IPS-11a (cell line): ENCODE data around the gene MED19.
"Not testable (repeated sequence)": the region's sequence is repeated elsewhere in the genome, so short reads cannot be mapped to it uniquely, and the experiment has no call there.

Experiments
- H3K4me3 ChIP-seq: one replicate; pipeline ENCODE4 v1.5.1; 2013; ENCODE audit warnings: low read depth, low read length, control low read depth

MED19 gene, protein sequence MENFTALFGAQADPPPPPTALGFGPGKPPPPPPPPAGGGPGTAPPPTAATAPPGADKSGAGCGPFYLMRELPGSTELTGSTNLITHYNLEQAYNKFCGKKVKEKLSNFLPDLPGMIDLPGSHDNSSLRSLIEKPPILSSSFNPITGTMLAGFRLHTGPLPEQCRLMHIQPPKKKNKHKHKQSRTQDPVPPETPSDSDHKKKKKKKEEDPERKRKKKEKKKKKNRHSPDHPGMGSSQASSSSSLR

DNA sequence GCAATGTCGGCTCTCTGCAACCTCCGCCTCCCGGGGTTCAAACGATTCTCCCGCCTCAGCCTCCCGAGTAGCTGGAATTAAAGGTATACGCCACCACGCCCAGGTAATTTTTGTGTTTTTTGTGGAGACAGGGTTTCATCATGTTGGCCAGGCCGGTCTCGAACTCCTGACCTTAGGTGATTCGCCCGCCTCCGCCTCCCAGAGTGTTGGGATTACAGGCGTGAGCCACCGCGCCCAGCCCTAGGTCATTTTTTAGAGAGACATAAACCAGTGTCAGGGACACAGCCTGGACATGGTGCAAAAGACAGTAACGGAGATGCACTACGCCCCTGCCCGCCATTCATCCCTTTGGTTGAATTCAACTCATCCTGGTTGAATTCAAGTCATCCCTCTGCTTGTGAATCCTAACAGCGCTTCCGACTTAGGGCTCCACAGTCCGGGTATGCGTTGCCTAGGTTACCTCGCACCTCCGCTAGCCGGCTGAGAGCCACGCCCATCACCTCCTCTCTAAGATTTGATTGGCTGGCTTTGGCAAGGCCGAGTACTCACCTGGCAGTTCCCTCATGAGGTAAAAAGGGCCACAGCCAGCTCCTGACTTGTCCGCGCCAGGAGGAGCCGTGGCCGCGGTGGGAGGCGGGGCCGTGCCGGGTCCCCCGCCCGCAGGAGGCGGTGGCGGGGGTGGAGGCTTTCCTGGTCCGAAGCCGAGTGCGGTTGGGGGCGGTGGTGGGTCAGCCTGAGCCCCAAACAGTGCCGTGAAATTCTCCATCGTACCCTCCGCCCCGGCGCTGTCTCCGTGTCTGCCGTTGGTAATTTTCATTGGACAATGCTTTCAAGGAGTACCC lies at the start of gene MED19:
Gene MED19, minus strand, starts transcription at position 802 of the 842 bp plus-strand sequence. Its CDS starts 36 bp downstream, at position 766.
- peak within 1 kb of the TSS; percentile 100 for H3K4me3 ChIP-seq

GRCh38 chr11:57758174-57758573 lies 46.2 kb upstream of the MED19 start:
- H3K4me3 ChIP-seq: no peak overlapping the region

DNA sequence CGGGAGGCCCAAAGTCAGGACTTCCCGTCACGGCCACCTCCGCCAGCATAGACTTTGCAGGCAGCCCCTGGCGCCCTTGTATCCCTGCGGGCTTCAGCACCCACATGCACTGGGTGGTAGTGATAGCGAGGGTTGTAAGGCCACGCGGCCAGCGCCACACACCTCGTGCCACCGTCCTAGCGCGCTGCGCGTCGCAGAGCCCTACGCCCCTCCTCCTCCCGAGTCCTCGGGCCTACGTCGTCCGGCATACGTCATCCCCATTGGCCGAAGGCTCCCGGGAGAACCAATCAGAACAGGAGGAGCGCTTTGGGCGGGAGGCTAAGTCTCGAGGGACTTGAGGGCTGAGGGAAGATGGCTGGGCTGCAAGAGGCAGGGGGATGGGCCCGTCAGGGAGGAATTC lies 40.9 kb upstream of the MED19 start:
- H3K4me3 ChIP-seq: no peak overlapping the region

GRCh38 chr11:57751676-57752253 lies 39.8 kb upstream of the MED19 start, which contains the start of gene BTBD18:
Gene BTBD18, minus strand, starts transcription at chr11:57751819. Its CDS starts 631 bp downstream, at chr11:57751188.
- no peak within 1 kb of the TSS for H3K4me3 ChIP-seq

GRCh38 chr11:57751176-57751575 lies 39.2 kb upstream of the MED19 start:
- H3K4me3 ChIP-seq: no peak overlapping the region

DNA sequence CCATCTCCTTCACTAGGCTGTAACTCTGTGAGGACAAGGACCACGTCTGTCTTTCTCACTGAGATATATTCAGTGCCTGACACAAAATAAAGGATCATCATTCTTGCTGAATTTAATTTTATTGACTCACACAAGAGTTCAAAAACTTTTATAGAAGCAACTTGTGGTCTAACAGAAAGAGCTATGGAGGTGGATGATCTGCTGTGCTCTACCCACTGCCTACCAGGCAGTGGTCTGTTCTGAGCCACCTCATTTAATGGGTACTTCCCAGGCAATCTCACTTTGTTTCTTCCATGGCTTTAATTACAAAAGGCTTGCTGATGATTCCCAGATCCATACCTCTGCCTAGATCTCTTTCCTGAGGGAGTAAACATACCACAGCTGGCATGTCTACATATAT lies 34.9 kb upstream of the MED19 start:
- no peak overlapping the region for H3K4me3 ChIP-seq

GRCh38 chr11:57745206-57745605 lies 33.2 kb upstream of the MED19 start:
- no peak overlapping the region for H3K4me3 ChIP-seq

DNA sequence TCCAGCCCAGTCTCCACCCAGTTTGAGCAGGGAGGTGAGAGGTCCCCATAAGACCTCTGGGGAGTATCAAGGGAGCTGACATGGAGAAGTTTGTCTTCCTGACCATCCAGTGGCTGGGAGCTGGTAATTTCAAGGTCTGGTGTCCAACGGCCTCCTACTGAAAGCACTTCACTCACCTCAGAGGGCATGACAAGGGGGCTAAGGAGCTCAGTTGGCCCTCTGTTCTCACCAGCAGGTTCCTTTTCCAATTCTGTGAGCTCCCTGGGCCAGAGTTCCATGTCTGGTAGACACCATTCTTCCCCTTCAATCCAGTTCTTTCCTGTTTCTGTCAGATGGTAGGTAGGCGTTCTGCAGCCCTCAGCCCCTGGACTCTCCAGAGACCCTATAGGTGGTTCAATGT lies 32.3 kb upstream of the MED19 start:
- no peak overlapping the region for H3K4me3 ChIP-seq

- peak overlapping the region; percentile 97 for H3K4me3 ChIP-seq
Measured at GRCh38 chr11:57742087-57742452, 30.1 kb upstream of the MED19 start.

DNA sequence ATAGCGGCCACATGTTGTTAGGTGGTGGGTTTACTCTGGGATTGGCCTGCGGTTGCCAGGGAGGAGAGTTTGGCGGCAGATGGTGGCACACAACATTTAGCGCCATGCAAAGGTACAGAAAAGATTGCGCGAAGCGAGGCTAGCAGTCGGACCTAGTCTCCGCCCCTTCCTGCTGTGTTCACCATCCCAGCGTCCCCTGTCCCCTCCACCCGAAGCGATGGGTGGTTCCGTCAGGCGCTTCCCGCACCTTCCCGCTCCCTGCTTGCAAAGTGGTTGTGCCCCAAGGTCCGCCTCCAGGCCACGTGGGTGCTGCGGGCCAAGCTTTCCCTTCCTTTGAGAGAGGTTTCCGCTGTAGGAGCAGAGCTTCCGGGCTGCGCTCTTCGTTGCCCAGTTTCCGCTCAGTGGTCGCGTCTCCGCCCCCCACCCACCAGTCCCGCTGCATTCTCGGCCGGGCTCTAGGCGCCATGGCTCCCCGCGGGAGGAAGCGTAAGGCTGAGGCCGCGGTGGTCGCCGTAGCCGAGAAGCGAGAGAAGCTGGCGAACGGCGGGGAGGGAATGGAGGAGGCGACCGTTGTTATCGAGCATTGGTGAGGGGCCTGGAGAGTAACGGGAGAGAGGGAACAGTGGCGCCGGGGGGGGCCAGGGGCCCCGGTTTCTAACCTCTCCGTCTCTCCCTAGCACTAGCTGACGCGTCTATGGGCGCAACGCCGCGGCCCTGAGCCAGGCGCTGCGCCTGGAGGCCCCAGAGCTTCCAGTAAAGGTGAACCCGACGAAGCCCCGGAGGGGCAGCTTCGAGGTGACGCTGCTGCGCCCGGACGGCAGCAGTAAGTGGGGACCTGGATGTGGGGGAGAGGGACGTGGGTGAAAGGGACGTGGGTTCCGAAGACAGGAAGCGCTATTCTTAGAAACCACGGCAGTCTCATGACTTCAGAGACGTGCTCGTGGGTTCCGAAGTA lies 29.4 kb upstream of the MED19 start, which contains the start of gene SELENOH:
Gene SELENOH, plus strand, starts transcription at position 360 of the 955 bp plus-strand sequence. Its CDS starts 105 bp downstream, at position 465.
- H3K4me3 ChIP-seq: peak within 1 kb of the TSS; percentile 97

- no peak overlapping the region for H3K4me3 ChIP-seq
Measured at GRCh38 chr11:57735619-57736298, 23.7 kb upstream of the MED19 start.

- no peak overlapping the region for H3K4me3 ChIP-seq
Measured at GRCh38 chr11:57732661-57733060, 20.6 kb upstream of the MED19 start.

DNA sequence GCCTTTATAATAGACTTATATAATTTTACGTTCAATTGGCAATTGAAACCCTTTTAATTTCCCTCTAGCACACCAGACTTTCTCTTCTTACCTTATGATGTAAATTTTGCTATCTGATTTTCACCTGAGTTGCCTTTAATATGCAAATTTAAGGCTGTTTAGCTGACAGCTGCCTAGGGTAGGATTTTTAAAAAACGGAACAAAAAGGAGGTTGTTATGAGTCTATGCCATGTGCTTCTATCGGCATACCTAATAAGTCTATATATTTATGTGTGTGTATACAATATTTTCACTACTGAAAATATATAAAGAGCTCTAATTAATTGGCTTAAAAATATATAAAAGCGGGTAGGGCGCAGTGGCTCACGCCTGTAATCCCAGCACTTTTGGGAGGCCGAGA lies 17.5 kb upstream of the MED19 start:
- no peak overlapping the region for H3K4me3 ChIP-seq

DNA sequence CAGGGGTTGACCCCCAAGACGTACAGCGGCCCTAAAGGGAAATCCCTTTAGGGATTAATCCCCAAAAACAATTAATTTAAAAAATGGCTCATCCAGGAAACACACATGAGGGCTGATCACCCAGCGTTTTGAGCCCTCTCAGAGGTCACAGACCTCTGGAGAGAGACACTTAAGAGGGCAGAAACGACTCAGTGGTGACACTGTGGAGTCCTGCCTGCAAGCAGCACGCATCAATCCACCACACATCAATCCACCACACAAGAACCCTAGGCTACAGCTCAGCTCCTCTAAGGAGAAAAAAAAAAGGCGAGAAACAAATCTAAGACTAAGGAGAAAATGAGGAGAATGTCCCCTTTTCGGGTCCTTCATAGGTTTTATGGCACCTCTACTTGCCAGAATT lies 16.8 kb upstream of the MED19 start:
- H3K4me3 ChIP-seq: no peak overlapping the region

GRCh38 chr11:57727185-57727584 lies 15.2 kb upstream of the MED19 start:
- H3K4me3 ChIP-seq: no peak overlapping the region

- not testable (repeated sequence) for H3K4me3 ChIP-seq
Measured at GRCh38 chr11:57716726-57717125, 4.7 kb upstream of the MED19 start.

GRCh38 chr11:57713835-57714234 lies 1.8 kb upstream of the MED19 start:
- peak overlapping the region; percentile 100 for H3K4me3 ChIP-seq

DNA sequence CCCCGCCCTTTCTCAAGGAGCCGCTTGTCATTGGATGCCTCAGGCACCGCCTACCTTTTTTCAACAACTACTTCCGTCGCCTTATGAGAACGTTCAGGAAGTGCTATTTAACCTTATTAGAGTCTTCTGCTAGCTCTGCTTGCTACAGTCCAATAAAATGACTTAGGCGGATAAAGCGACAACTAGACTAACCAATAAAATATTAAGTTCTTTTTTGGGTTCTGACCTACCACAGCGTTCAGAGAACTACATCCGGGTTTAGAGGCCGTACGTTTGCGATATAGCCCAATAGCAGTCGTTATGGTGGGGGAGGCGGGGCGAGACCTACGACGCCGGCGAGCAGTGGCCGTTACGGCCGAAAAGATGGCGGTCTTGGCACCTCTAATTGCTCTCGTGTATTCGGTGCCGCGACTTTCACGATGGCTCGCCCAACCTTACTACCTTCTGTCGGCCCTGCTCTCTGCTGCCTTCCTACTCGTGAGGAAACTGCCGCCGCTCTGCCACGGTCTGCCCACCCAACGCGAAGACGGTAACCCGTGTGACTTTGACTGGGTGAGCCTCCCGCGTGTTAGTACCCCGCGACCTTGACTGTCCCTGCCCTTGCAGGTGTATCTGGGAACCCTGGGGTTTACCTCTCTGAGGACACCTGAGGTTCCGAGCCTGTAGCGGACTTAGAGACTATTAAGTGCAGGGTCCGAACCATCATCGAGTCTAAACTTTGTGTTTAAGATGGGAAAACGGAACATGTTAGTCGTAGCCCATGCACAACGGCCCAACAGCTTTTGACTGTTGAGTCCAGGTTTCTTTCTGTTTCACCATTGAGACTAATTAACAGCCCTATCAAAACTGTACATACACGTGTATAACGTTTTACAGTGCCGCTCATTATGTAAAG lies 488 bp upstream of the MED19 start, which contains the start of gene TMX2:
Gene TMX2, plus strand, starts transcription at position 338 of the 895 bp plus-strand sequence. Its CDS starts 26 bp downstream, at position 364.
- peak within 1 kb of the TSS; percentile 100 for H3K4me3 ChIP-seq

DNA sequence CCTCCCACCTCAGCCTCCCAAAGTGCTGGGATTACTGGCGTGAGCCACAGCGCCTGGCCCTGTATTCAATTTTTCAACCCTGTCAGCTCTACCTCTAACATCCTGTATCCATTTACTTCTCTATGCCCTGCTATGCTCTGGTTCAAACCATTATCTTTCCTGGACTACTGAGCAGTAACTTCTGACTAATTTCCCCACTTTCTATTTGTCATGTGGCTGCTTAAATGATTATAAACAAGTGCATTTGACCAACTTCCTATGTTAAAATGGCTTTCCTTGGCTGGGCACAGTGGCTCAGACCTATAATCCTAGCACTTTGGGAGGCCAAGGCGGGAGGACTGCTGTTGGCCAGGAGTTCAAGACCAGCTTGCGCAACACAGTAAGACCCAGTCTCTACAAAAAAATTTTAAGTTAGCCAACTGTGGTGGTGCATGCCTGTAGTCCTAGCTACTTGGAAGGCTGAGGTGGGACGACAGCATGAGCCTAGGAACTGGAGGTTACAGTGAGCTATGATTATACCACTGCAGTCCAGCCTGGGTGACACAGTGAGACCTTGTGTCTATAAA lies 2.1 kb downstream of the MED19 start:
- H3K4me3 ChIP-seq: no peak overlapping the region
